Nephron progenitor cell (in vitro differentiated cells): ENCODE data around the gene TH.

ENCODE experiments used
- DNase-seq: peaks from one replicate; pipeline ENCODE4 v3.0.0; 2021
- H3K27ac Mint-ChIP-seq: 2 replicates; pipeline ENCODE4 v1.8.0; 2021; ENCODE audit warnings: mild to moderate bottlenecking, moderate library complexity, mixed read lengths
- H3K27me3 Mint-ChIP-seq: 2 replicates; pipeline ENCODE4 v1.8.0; 2021; ENCODE audit warnings: mild to moderate bottlenecking, low read depth, mixed read lengths; ENCODE audit not compliant: poor library complexity
- H3K36me3 Mint-ChIP-seq: 2 replicates; pipeline ENCODE4 v1.8.0; 2021; ENCODE audit warnings: low read depth, mixed read lengths
- H3K4me1 Mint-ChIP-seq: 2 replicates; pipeline ENCODE4 v1.8.0; 2021; ENCODE audit warnings: mixed read lengths
- H3K4me3 Mint-ChIP-seq: 2 replicates; pipeline ENCODE4 v1.8.0; 2021; ENCODE audit warnings: mild to moderate bottlenecking, moderate library complexity, mixed read lengths
- H3K9me3 Mint-ChIP-seq: 2 replicates; pipeline ENCODE4 v1.8.0; 2021; ENCODE audit warnings: mild to moderate bottlenecking, moderate library complexity, mixed read lengths
- TF ChIP-seq, protein P1 (sequence below): fragments of 200-600 bp; sonication (generic); IDR thresholded peaks from 2 replicates; pipeline ENCODE4 v1.5.0; 2021; ENCODE audit warnings: antibody characterized with exemption

TH gene

GRCh38 chr11:2193099-2193887 is 21.7 kb upstream of the TH start:
- peaks cover 42% of the 10 kb centered on the region for H3K4me1 Mint-ChIP-seq
- no peaks in the 10 kb centered on the region for H3K36me3 Mint-ChIP-seq
- no peaks in the 10 kb centered on the region for H3K9me3 Mint-ChIP-seq
- DNase-seq = no peak
- no peak overlapping the region for H3K4me3 Mint-ChIP-seq
- H3K27ac Mint-ChIP-seq = no peak overlapping the region
- H3K27me3 Mint-ChIP-seq = peaks cover 14% of the 10 kb centered on the region
- TF ChIP-seq, protein P1, sequence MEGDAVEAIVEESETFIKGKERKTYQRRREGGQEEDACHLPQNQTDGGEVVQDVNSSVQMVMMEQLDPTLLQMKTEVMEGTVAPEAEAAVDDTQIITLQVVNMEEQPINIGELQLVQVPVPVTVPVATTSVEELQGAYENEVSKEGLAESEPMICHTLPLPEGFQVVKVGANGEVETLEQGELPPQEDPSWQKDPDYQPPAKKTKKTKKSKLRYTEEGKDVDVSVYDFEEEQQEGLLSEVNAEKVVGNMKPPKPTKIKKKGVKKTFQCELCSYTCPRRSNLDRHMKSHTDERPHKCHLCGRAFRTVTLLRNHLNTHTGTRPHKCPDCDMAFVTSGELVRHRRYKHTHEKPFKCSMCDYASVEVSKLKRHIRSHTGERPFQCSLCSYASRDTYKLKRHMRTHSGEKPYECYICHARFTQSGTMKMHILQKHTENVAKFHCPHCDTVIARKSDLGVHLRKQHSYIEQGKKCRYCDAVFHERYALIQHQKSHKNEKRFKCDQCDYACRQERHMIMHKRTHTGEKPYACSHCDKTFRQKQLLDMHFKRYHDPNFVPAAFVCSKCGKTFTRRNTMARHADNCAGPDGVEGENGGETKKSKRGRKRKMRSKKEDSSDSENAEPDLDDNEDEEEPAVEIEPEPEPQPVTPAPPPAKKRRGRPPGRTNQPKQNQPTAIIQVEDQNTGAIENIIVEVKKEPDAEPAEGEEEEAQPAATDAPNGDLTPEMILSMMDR = no peak

GRCh38 chr11:2192435-2192834 is 20.8 kb upstream of the TH start:
- no peak overlapping the region for H3K27ac Mint-ChIP-seq
- H3K36me3 Mint-ChIP-seq = no peaks in the 10 kb centered on the region
- peaks cover 14% of the 10 kb centered on the region for H3K27me3 Mint-ChIP-seq
- no peak for DNase-seq
- no peaks in the 10 kb centered on the region for H3K9me3 Mint-ChIP-seq
- H3K4me3 Mint-ChIP-seq = no peak overlapping the region
- TF ChIP-seq, protein P1 = no peak
- peaks cover 34% of the 10 kb centered on the region for H3K4me1 Mint-ChIP-seq

GRCh38 chr11:2191883-2192282 is 20.3 kb upstream of the TH start:
- Mint-ChIP-seq H3K4me3 (no peak overlapping the region), H3K4me1 (peaks cover 31% of the 10 kb centered on the region), H3K36me3 (no peaks in the 10 kb centered on the region), H3K27me3 (peaks cover 11% of the 10 kb centered on the region), H3K27ac (no peak overlapping the region), H3K9me3 (no peaks in the 10 kb centered on the region)
- DNase-seq = no peak
- TF ChIP-seq, protein P1 = no peak

DNA sequence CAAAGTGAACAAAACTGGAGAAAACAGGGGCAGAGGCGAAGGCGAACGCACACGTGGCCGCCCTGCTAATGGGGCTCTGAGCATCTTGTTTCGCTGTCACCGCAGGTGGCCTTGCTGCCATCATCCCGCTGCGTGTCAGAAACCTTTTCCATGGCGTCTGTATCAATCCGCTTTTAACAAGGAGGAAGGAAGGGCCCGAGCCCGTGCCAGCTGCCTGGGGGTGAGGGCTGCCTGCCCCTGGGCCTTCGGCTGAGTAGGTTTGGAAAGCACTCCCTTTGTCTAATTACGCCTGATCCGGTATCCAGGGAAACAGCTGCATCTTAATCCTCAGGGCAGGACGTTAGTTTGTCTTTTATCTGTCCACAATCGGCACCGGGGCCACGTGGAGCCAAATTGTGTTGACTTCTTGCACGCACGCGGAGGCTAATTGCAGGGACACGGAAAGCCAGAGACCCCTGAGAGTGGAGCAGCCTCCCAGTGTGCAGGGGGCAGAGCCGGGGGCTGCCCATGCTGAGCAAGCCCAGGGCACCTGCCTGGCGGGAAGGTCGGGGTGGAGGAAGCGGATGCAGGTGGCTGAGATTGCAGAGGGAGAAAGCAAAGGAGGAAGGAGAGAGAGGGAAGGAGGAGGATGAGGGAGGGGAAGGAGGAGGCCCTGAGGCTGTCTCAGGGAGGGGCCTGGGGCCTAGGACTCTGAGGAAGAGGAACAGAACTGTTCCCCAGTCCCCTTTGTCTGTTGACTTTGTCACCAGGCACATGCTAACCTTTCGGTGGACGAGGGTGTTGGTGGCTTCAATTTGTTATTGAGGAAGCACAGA is 19.2 kb upstream of the TH start:
- peaks cover 21% of the 10 kb centered on the region for H3K4me1 Mint-ChIP-seq
- TF ChIP-seq, protein P1 = no peak
- no peaks in the 10 kb centered on the region for H3K9me3 Mint-ChIP-seq
- H3K27me3 Mint-ChIP-seq = peaks cover 6% of the 10 kb centered on the region
- no peaks in the 10 kb centered on the region for H3K36me3 Mint-ChIP-seq
- no peak overlapping the region for H3K4me3 Mint-ChIP-seq
- DNase-seq = no peak
- H3K27ac Mint-ChIP-seq = peak overlapping the region; percentile 21

GRCh38 chr11:2189938-2190656 is 18.5 kb upstream of the TH start:
- Mint-ChIP-seq H3K27me3 (peaks cover 6% of the 10 kb centered on the region), H3K36me3 (no peaks in the 10 kb centered on the region), H3K4me1 (peaks cover 24% of the 10 kb centered on the region), H3K9me3 (no peaks in the 10 kb centered on the region), H3K4me3 (no peak overlapping the region), H3K27ac (no peak overlapping the region)
- TF ChIP-seq, protein P1 = no peak
- no peak for DNase-seq
